C4-2B (cell line): Measurements from ENCODE around the gene KASH5.

Experiments
- CTCF ChIP-seq: fragments of 450-650 bp; conservative IDR thresholded peaks from 2 replicates; pipeline ENCODE4 v1.5.1; 2017; ENCODE audit warnings: mild to moderate bottlenecking
- ZFX ChIP-seq: fragments of 450-650 bp; IDR thresholded peaks from 2 replicates; pipeline ENCODE4 v1.6.1; 2017

- no peak for TF ChIP-seq CTCF
- TF ChIP-seq ZFX: no peak; the same call in 1 of the 2 replicates
Measured at GRCh38 chr19:49451430-49452181, 63.6 kb downstream of the KASH5 start, which contains the start of gene PIH1D1.
